Smooth muscle cell (in vitro differentiated cells): Measurements from ENCODE around the gene MAP2K5. TPM values are rescaled to one million over a fixed set of nuclear protein-coding genes. Genes with fewer than 3 reads are reported as not detected.

Source experiments
- DNase-seq: peaks from one replicate; lab custom pipeline; 2025; ENCODE audit not compliant: unreplicated experiment; lab: John Stamatoyannopoulos, UW
- H2AFZ ChIP-seq: fragments of 200-600 bp; sonication (generic); 2 replicates; pipeline ENCODE4 v1.6.0; 2016; ENCODE audit warnings: antibody characterized with exemption, low read depth, mild to moderate bottlenecking
- H3F3A ChIP-seq: fragments of 200-600 bp; sonication (generic); 2 replicates; pipeline ENCODE4 v1.6.0; 2017; ENCODE audit warnings: antibody characterized with exemption, low read depth
- H3K27ac ChIP-seq: fragments of 200-600 bp; sonication (generic); 2 replicates; pipeline ENCODE4 v1.5.1; 2016; ENCODE audit warnings: low read depth, mild to moderate bottlenecking
- H3K27me3 ChIP-seq: fragments of 200-600 bp; sonication (generic); 2 replicates; pipeline ENCODE4 v1.6.1; 2016; ENCODE audit warnings: low read depth, mild to moderate bottlenecking
- H3K36me3 ChIP-seq: fragments of 200-600 bp; sonication (generic); 2 replicates; pipeline ENCODE4 v1.5.1; 2016; ENCODE audit warnings: low read depth
- H3K4me1 ChIP-seq: fragments of 200-600 bp; sonication (generic); 2 replicates; pipeline ENCODE4 v1.5.1; 2016; ENCODE audit warnings: low read depth
- H3K4me2 ChIP-seq: fragments of 200-600 bp; sonication (generic); 2 replicates; pipeline ENCODE4 v1.6.0; 2016; ENCODE audit warnings: mild to moderate bottlenecking
- H3K4me3 ChIP-seq: fragments of 200-600 bp; sonication (generic); 2 replicates; pipeline ENCODE4 v1.5.1; 2016; ENCODE audit warnings: mild to moderate bottlenecking
- H3K79me2 ChIP-seq: fragments of 200-600 bp; sonication (generic); 2 replicates; pipeline ENCODE4 v1.6.0; 2016; ENCODE audit warnings: low read depth, mild to moderate bottlenecking
- H3K9ac ChIP-seq: fragments of 200-600 bp; sonication (generic); 2 replicates; pipeline ENCODE4 v1.6.0; 2016; ENCODE audit warnings: low read depth
- H3K9me3 ChIP-seq: fragments of 200-600 bp; sonication (generic); replicated peaks from 2 replicates; pipeline ENCODE4 v1.5.1; 2016; ENCODE audit warnings: low read depth
- H4K20me1 ChIP-seq: fragments of 200-600 bp; sonication (generic); 2 replicates; pipeline ENCODE4 v1.6.0; 2016; ENCODE audit warnings: low read depth
- WGBS: methylation state at CpG from one replicate; pipeline ENCODE4 v1.1.7; 2016; ENCODE audit warnings: low lambda C conversion rate; 5-methylcytosine and 5-hydroxymethylcytosine counted together
- polyA plus RNA-seq: library from polyadenylated mRNA; unstranded; fragments of >200 nt; fragmentation: Nextera tagmentation; extraction: Ambion mirVana; gene quantifications from 2 replicates; pipeline ENCODE4 v1.2.1, GENCODE V29; 2016
- total RNA-seq: library from RNA; depleted of rRNA; stranded (reverse); fragments of >200 nt; gene quantifications from 2 replicates; pipeline ENCODE4 v1.2.3, GENCODE V29; 2014
- TF ChIP-seq, protein P1 (sequence below): fragments of 200-600 bp; sonication (generic); IDR thresholded peaks from 2 replicates; pipeline ENCODE4 v1.5.1; 2017; ENCODE audit warnings: borderline replicate concordance, mild to moderate bottlenecking, antibody characterized with exemption; ENCODE audit not compliant: insufficient read depth, poor library complexity, severe bottlenecking

MAP2K5 gene
- total and polyA plus RNA-seq, 2 experiments from 2014 or later, result 4.4 to 7.4 TPM

- TF ChIP-seq, protein P1, sequence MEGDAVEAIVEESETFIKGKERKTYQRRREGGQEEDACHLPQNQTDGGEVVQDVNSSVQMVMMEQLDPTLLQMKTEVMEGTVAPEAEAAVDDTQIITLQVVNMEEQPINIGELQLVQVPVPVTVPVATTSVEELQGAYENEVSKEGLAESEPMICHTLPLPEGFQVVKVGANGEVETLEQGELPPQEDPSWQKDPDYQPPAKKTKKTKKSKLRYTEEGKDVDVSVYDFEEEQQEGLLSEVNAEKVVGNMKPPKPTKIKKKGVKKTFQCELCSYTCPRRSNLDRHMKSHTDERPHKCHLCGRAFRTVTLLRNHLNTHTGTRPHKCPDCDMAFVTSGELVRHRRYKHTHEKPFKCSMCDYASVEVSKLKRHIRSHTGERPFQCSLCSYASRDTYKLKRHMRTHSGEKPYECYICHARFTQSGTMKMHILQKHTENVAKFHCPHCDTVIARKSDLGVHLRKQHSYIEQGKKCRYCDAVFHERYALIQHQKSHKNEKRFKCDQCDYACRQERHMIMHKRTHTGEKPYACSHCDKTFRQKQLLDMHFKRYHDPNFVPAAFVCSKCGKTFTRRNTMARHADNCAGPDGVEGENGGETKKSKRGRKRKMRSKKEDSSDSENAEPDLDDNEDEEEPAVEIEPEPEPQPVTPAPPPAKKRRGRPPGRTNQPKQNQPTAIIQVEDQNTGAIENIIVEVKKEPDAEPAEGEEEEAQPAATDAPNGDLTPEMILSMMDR, result no peak
- no peak for DNase-seq
- Histone ChIP-seq H2AFZ (no peak overlapping the region), H3K9me3 (no peaks in the 10 kb centered on the region), H3K4me2 (peak overlapping the region; percentile 97), H3F3A (no peaks in the 10 kb centered on the region), H3K79me2 (peaks cover 24% of the 10 kb centered on the region), H3K27ac (no peak overlapping the region), H4K20me1 (peaks cover 30% of the 10 kb centered on the region), H3K36me3 (no peaks in the 10 kb centered on the region), H3K4me1 (peaks cover 21% of the 10 kb centered on the region), H3K4me3 (peak overlapping the region; percentile 73), H3K27me3 (no peaks in the 10 kb centered on the region), H3K9ac (no peak overlapping the region)
- WGBS, result 96% methylated on average over 1 of the region's 1 CpG
Measured at GRCh38 chr15:67523330-67523729, 19.2 kb upstream of the MAP2K5 start.

DNA sequence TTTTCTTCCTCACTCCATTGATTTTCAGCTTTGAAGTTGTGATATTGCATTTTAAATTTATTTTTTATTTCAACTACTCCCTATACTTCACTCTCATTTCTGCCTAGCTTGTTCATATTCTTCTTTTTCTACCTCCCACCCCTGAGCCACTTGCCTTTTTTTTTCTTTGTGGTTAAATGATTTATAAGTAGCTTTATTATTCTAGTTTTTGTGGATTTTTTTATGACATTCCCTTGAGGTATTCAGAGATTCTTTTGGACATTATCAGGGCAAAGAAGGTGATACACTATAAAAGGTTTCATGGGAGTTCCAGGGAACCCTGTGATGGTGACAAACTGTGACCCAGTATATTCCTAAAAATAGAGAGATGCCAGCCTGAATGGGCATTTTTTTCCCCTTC, 18.3 kb upstream of the MAP2K5 start:
- TF ChIP-seq, protein P1, result no peak
- H3K4me2 ChIP-seq, result no peak overlapping the region
- H4K20me1 ChIP-seq, result peaks cover 30% of the 10 kb centered on the region
- DNase-seq, result no peak
- no peak overlapping the region for H3K4me3 ChIP-seq
- H3K36me3 ChIP-seq, result no peaks in the 10 kb centered on the region
- H3F3A ChIP-seq, result no peaks in the 10 kb centered on the region
- peaks cover 24% of the 10 kb centered on the region for H3K79me2 ChIP-seq
- no peaks in the 10 kb centered on the region for H3K9me3 ChIP-seq
- peaks cover 21% of the 10 kb centered on the region for H3K4me1 ChIP-seq
- no peaks in the 10 kb centered on the region for H3K27me3 ChIP-seq
- no peak overlapping the region for H3K27ac ChIP-seq
- H3K9ac ChIP-seq, result no peak overlapping the region
- no peak overlapping the region for H2AFZ ChIP-seq

GRCh38 chr15:67528513-67528912, 14.0 kb upstream of the MAP2K5 start:
- no peak overlapping the region for H3K27ac ChIP-seq

More at GRCh38 chr15:67528513-67528912, 14.0 kb upstream of the MAP2K5 start:
- H3K4me2 ChIP-seq, result no peak overlapping the region
- TF ChIP-seq, protein P1, result no peak
- no peaks in the 10 kb centered on the region for H3K27me3 ChIP-seq
- H3K79me2 ChIP-seq, result peaks cover 9% of the 10 kb centered on the region
- no peak for DNase-seq
- no peak overlapping the region for H3K9ac ChIP-seq
- no peaks in the 10 kb centered on the region for H3K9me3 ChIP-seq
- no peak overlapping the region for H3K4me3 ChIP-seq
- H3F3A ChIP-seq, result no peaks in the 10 kb centered on the region
- H3K4me1 ChIP-seq, result peaks cover 8% of the 10 kb centered on the region
- 80% methylated on average over 3 of the region's 3 CpGs for WGBS
- H3K36me3 ChIP-seq, result no peaks in the 10 kb centered on the region
- H2AFZ ChIP-seq, result no peak overlapping the region
- peaks cover 24% of the 10 kb centered on the region for H4K20me1 ChIP-seq
